ENCODE data around the gene MRPL27.
A peak's percentile ranks its signal among the peaks of the same experiment; 100 is the strongest.

The MRPL27 gene

DNA sequence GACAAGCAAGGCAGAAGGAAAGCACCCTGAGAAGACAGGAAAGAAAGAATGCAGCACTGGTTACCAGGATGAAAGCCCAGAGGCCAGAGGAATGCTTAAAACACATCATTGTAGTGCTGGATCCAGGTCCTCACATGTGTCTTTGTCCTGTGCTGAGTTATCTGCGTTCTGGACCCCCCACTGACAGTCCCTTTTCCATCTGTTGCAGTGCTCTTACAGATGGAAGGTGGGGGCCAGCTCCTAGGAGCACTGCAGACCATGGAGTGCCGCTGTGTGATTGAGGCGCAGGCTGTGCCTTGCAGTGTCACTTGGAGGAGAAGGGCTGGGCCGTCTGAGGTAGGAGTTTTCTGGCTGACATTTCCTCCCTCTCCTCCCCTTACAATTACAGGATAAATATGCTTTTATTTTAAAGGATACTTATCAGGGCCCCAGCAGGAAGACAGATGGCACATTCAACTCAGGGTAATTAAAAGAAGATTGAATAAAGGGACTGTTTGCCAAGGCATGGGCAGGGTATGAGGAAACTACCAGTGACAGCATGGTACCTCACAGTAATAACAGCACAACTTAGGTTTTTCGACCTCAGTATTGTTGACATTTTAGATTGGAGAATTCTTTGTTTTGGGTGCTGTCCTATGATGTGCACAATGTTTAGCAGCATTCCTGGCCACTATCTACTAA is 3.0 kb upstream of the MRPL27 start:
- Mint-ChIP-seq H3K36me3 (ENCODE audit: low read depth) (peaks cover 35% of the 10 kb centered on the region), H3K4me1 (ENCODE audit: low read depth) (peaks cover 20% of the 10 kb centered on the region), H3K4me3 (no peak overlapping the region), H3K27ac (peak overlapping the region; percentile 26), H3K9me3 (no peaks in the 10 kb centered on the region), H3K27me3 (ENCODE audit: low read depth) (no peaks in the 10 kb centered on the region)
- no peak for DNase-seq (ENCODE audit: low spot score)

DNA sequence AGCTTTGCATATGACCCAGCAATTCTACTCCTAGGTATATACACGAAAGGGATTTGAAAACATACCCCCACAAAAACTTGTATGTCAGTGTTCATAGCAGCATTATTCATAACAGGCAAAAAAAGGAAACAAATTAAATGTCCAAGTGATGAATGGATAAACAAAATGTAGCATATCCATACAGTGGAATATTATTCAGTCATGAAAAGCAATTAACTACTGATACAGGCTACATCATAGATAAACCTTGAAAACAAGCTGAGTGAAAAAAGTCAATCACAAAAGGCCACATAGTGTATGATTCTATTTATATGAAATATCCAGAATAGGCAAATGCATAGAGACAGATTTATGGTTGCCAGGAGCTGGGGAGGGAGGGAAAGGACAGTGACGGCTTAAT is 721 bp upstream of the MRPL27 start:
- peaks cover 23% of the 10 kb centered on the region for H3K4me1 Mint-ChIP-seq (ENCODE audit: low read depth)
- H3K27me3 Mint-ChIP-seq (ENCODE audit: low read depth): no peaks in the 10 kb centered on the region
- H3K9me3 Mint-ChIP-seq: no peaks in the 10 kb centered on the region
- DNase-seq (ENCODE audit: low spot score): no peak
- H3K27ac Mint-ChIP-seq: peak overlapping the region; percentile 99
- peak overlapping the region; percentile 95 for H3K4me3 Mint-ChIP-seq
- H3K36me3 Mint-ChIP-seq (ENCODE audit: low read depth): peaks cover 37% of the 10 kb centered on the region

DNA sequence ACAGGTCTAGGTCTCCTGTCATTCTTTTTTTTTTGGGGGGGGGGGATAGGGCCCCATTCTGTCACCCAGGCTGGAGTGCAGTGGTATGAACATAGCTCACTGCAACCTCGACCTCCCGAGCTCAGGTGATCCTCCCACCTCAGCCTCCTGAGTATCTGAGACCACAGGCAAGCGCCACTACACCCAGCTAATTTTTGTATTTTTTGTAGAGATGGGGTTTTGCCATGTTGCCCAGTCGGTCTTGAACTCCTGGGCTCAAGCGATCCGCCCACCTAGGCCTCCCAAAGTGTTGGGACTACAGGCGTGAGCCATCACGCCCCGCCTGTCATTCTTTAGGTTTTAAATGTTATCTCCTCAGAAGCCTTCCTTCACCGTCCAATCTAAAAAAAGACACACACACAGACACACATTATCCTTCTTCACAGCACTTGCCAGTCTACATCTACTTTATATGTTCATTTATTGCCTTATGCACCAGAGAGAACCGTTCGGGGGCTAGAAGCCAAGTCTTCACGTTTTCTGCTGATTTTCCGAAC is 694 bp downstream of the MRPL27 start:
- Mint-ChIP-seq H3K4me1 (ENCODE audit: low read depth) (peaks cover 23% of the 10 kb centered on the region), H3K36me3 (ENCODE audit: low read depth) (peaks cover 44% of the 10 kb centered on the region), H3K27ac (peak overlapping the region; percentile 99), H3K4me3 (peak overlapping the region; percentile 95), H3K9me3 (no peaks in the 10 kb centered on the region), H3K27me3 (ENCODE audit: low read depth) (no peaks in the 10 kb centered on the region)
- DNase-seq (ENCODE audit: low spot score): no peak

DNA sequence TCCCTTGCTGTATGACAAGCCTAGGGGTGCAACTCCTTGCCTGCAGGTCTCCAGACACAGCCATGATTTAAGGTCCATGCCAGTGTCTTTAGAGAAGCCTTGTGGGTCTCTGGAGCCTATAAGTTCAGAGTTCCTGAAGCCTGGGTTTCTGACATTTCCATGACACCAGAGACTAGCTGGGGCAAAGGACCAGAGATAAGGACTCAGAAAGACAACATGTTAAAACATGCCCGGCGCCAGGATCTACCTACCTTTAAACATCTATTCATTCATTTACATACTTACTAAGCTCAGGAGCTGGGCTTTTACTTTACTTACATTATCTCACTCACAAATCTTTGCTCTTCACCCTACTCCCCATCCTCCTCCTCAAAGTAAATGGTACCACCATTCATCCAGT is 1.5 kb downstream of the MRPL27 start:
- Mint-ChIP-seq H3K9me3 (no peaks in the 10 kb centered on the region), H3K27ac (peak overlapping the region; percentile 99), H3K36me3 (ENCODE audit: low read depth) (peaks cover 44% of the 10 kb centered on the region), H3K4me3 (peak overlapping the region; percentile 95), H3K27me3 (ENCODE audit: low read depth) (no peaks in the 10 kb centered on the region), H3K4me1 (ENCODE audit: low read depth) (peaks cover 23% of the 10 kb centered on the region)
- no peak for DNase-seq (ENCODE audit: low spot score)

DNA sequence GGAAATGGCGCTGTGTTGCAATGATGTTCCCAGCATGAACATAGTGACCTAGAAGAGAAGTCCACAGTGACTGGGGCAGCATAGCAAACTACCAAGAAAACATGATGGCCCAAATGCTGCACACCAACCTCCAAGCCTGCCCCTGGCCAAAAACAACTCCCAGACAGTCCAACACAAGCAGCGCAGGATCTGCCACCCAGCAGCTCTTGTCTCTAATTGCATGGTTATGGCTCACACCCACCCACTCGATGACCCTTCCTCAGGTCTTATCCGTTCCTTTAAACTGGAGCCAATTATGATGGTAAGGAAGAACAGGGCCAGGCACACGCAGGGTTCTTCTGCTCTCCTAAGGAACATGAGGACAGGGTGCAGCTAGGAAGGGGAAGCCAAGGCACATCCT is 2.9 kb downstream of the MRPL27 start:
- Mint-ChIP-seq H3K27ac (peak overlapping the region; percentile 45), H3K9me3 (no peaks in the 10 kb centered on the region), H3K4me3 (no peak overlapping the region), H3K36me3 (ENCODE audit: low read depth) (peaks cover 46% of the 10 kb centered on the region), H3K4me1 (ENCODE audit: low read depth) (peaks cover 20% of the 10 kb centered on the region), H3K27me3 (ENCODE audit: low read depth) (no peaks in the 10 kb centered on the region)
- no peak for DNase-seq (ENCODE audit: low spot score)

DNA sequence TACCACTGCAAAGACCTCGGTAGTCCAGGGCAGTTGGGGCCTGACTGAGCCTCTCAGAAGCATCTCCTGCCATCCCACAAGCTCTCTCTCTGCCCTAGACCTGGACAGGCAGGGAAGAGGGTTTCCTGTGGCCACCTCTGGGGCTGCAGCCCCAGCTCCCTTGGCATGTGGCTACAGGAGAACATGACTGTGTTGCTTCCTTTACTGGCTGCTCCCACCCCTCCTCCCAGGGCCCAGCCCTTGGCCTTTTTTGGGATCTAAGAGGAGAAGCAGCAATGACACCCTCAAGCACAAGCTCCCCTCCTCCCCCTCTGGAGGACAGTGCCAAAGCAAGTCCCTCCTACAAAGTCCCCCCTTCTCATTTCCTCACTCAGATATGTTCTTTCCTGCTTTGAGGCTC is 5.6 kb downstream of the MRPL27 start:
- Mint-ChIP-seq H3K36me3 (ENCODE audit: low read depth) (peaks cover 41% of the 10 kb centered on the region), H3K4me3 (no peak overlapping the region), H3K9me3 (no peaks in the 10 kb centered on the region), H3K27ac (no peak overlapping the region), H3K4me1 (ENCODE audit: low read depth) (peaks cover 14% of the 10 kb centered on the region), H3K27me3 (ENCODE audit: low read depth) (no peaks in the 10 kb centered on the region)
- no peak for DNase-seq (ENCODE audit: low spot score)

DNA sequence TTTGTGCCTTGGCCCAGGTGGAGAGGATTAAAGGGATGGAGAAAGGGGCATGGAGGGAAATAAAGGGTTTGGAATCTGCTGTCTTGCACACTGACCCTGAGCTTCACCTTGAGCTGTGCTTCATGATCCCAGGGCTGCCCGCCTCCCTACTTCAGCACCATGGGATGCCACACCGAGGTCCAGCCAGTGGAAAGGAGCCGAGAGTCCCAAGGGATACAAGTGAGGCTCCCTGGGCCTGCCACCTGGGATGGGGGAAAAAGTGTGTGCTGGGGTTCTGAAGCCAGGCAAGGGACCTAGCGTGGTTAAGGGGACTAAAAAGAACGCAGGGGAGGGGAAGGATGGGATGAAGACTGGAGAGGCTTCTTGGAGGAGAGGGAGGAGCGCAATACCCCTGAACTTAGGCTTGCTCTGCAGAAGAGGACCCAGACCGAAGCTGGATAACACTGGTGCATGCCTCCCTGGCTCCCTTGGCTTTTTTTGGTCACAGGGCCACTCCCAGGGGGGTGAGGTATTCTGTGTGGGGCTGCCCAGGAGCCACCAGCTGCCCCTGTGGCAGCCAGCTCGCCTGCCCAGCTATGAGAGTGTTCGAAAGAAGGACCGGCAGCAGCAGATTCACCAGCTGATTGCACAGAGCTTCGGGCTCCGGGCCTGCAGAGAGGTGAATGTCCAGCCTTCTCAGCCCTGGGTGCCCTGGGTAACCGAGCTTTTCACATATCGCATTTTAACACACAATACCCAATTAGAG is 7.2 kb downstream of the MRPL27 start:
- Mint-ChIP-seq H3K4me1 (ENCODE audit: low read depth) (peaks cover 10% of the 10 kb centered on the region), H3K27me3 (ENCODE audit: low read depth) (no peaks in the 10 kb centered on the region), H3K27ac (no peak overlapping the region), H3K36me3 (ENCODE audit: low read depth) (peaks cover 33% of the 10 kb centered on the region), H3K9me3 (no peaks in the 10 kb centered on the region), H3K4me3 (no peak overlapping the region)
- DNase-seq (ENCODE audit: low spot score): no peak

DNA sequence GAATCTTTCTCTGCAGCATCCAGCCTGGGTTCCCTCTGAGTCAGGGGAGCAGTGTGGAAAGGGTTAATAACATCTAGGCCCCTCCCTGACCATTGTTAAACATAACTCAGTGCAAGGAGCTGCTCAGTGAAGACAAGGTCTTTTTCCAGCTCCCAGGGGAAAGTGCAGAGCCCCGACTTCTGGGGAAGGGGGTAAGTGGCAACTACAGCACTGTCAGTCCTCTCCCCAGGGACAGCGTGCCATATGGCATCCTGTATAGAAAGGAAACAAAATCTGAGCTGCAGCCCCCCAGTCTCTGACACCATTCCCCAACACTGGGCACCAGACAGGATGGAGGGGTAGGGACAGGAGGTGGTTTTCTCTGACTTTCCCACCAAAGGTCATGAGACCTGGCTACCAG is 7.8 kb downstream of the MRPL27 start:
- Mint-ChIP-seq H3K4me1 (ENCODE audit: low read depth) (peaks cover 7% of the 10 kb centered on the region), H3K27me3 (ENCODE audit: low read depth) (no peaks in the 10 kb centered on the region)

DNA sequence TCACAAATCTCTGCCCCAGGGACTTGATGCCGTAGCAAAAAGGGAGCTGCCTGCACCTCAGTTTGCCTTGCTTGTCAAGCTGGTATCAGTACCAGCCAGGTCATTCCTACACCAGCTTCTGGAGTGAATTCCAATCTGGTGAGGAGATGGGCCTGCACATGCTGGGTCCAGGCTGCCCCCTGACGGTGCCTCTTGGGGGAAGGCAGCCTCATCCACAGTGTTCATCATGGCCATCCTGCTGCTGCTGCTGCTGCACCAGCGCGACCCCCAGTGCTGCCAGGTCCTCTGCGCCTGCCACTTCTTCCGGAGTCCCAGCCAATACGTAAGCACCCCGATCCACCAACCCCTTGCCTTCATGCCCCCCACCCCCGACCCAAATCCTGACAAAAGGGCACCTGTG is 8.3 kb downstream of the MRPL27 start:
- H3K27ac Mint-ChIP-seq: no peak overlapping the region
- no peak for DNase-seq (ENCODE audit: low spot score)
- H3K27me3 Mint-ChIP-seq (ENCODE audit: low read depth): no peaks in the 10 kb centered on the region
- peaks cover 23% of the 10 kb centered on the region for H3K36me3 Mint-ChIP-seq (ENCODE audit: low read depth)
- no peaks in the 10 kb centered on the region for H3K9me3 Mint-ChIP-seq
- no peak overlapping the region for H3K4me3 Mint-ChIP-seq
- H3K4me1 Mint-ChIP-seq (ENCODE audit: low read depth): peaks cover 7% of the 10 kb centered on the region

More for the DNA sequence above, 7.8 kb downstream of the MRPL27 start:
- no peak overlapping the region for H3K4me3 Mint-ChIP-seq
- no peak overlapping the region for H3K27ac Mint-ChIP-seq
- H3K9me3 Mint-ChIP-seq: no peaks in the 10 kb centered on the region
- no peak for DNase-seq (ENCODE audit: low spot score)
- peaks cover 28% of the 10 kb centered on the region for H3K36me3 Mint-ChIP-seq (ENCODE audit: low read depth)

DNA sequence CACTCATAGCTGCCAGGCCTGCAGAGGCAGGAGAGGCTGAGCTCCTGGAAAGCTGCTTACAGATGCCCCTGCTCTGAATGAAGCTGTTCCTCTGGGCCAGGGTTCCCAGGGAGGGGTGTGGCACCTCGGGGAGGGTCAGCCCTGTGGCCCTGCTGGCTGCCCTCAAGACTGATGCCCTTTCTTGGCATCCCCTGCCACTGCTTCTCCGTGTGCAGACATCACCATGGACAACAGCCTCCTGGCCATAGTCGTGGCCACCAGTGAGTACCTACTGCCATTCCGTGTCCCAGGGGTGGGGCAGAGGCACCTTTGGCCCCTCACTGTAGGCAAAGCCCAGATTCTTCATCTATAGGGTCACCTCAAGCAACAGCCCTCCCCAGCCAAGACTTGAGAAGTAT is 8.9 kb downstream of the MRPL27 start:
- Mint-ChIP-seq H3K4me3 (no peak overlapping the region), H3K27me3 (ENCODE audit: low read depth) (no peaks in the 10 kb centered on the region), H3K9me3 (no peaks in the 10 kb centered on the region), H3K4me1 (ENCODE audit: low read depth) (peaks cover 7% of the 10 kb centered on the region), H3K36me3 (ENCODE audit: low read depth) (peaks cover 23% of the 10 kb centered on the region), H3K27ac (no peak overlapping the region)
- DNase-seq (ENCODE audit: low spot score): no peak

DNA sequence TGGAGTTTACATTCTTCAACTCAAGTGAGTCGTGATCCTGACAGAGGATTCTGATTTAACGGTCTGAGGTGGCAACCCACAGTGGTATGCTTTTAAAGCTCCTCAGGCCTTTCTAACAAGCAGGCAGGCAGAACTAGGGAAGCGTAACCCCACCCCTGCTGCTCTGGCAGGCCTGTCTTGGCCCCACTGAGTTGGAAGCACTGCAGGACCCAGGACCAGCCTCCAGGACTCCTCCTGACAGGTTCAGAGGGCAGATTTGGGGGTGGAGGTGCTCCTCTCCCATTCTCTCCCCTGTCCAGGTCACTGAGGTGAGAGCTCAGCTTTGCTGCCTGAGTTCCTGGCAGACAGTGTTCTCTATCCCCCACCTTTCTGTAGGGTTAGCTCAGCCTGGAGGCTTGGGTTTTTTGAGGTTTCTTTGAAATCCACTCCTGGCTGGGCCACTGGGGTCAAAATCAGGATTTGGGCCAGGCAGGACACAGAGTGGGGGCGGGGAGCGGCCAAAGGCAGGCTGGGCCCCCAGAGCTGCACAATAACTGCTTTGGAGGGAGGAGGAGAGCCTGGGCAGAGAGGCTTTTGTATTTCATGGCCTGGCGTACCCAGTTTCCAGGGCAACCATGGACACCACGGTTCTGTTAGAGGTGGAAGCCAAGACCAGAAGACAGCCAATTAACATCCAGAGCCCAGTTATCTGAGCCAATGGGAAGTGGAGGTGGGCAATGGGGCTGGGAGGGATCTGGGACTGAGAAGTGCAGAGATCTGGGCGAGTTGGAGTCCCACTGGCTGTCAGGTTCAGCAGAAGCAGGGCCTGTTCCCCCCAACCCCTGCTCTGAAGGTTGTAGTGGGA is 9.5 kb downstream of the MRPL27 start:
- Mint-ChIP-seq H3K4me3 (no peak overlapping the region), H3K4me1 (ENCODE audit: low read depth) (peaks cover 7% of the 10 kb centered on the region), H3K27me3 (ENCODE audit: low read depth) (no peaks in the 10 kb centered on the region), H3K9me3 (no peaks in the 10 kb centered on the region), H3K27ac (no peak overlapping the region), H3K36me3 (ENCODE audit: low read depth) (peaks cover 24% of the 10 kb centered on the region)
- no peak for DNase-seq (ENCODE audit: low spot score)

DNA sequence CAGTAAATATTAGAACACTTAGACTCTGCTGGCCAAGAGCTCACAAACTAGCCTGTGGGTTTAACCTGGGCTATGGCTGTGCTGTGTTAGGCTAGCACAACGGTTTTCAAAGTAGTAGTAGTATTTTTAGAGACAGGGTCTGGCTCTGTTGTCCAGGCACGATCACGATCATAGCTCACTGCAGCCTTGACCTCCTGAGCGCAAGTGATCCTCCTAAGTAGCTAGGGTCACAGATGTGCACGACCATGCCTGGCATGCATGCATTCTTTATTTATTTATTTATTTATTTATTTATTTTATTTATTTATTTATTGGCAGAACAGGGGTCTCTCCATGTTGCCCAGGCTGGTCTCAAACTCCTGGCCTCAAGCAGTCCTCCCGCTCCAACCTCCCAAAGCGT is 10.3 kb downstream of the MRPL27 start:
- Mint-ChIP-seq H3K4me3 (no peak overlapping the region), H3K36me3 (ENCODE audit: low read depth) (peaks cover 20% of the 10 kb centered on the region), H3K27me3 (ENCODE audit: low read depth) (no peaks in the 10 kb centered on the region), H3K27ac (peak overlapping the region; percentile 55), H3K9me3 (no peaks in the 10 kb centered on the region), H3K4me1 (ENCODE audit: low read depth) (peaks cover 7% of the 10 kb centered on the region)
- DNase-seq (ENCODE audit: low spot score): no peak

DNA sequence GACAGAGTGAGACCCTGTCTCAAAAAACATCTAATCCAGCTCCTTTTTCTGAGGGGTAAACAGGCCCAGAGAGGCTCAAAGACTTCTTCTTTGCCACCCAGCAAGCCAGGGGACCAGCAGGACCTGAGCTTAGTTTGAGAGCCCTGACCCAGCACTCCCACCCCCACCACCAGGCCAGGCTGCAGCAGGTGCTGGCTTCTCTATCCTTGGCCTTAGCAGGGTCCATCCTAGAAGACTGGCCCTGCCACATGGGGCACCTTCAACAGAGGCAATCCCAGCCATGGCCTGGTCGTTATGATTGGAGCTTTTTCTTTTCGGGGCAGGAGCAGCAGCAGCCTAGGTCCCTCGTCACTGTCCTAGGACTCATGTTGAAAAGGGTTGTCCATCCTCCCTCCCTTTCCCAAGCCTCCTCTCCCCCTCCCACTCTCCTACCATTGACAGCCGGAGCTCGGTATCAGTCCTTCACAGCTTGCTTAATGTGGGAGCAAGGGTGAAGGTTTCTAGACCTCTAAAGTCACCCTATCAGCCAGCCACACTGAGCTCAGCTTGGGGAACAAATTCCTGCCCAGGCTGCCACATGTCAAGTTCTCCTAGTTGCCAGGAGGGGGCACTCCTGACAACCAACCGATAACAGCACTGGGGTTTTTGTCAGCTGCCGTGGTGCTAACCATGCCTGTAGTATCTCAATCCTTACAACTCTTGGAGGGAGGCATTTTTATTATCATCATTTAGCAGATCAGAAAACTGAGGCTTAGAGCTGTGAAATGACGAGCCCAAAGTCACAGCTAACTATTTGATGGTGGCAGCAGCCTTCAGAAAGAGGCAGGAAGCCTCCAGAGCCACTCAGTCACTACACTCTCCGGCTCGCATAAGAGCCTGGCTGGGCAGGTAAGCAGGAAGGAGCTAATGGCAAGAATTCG is 11.2 kb downstream of the MRPL27 start:
- Mint-ChIP-seq H3K4me1 (ENCODE audit: low read depth) (peaks cover 7% of the 10 kb centered on the region), H3K27ac (peak overlapping the region; percentile 53)

More for the DNA sequence above, 11.2 kb downstream of the MRPL27 start:
- Mint-ChIP-seq H3K27me3 (ENCODE audit: low read depth) (no peaks in the 10 kb centered on the region), H3K36me3 (ENCODE audit: low read depth) (peaks cover 18% of the 10 kb centered on the region), H3K9me3 (no peaks in the 10 kb centered on the region), H3K4me3 (peak overlapping the region; percentile 44)
- peak; percentile 49 for DNase-seq (ENCODE audit: low spot score)
